GM12892 (cell line): Measurements from ENCODE around the gene NGEF.

ENCODE experiments used
- POLR2A ChIP-seq: IDR thresholded peaks from 2 replicates; pipeline ENCODE4 v1.6.1; 2011; ENCODE audit warnings: low read depth, low read length, control low read depth
- TAF1 ChIP-seq: IDR thresholded peaks from 2 replicates; pipeline ENCODE4 v1.6.1; 2011; ENCODE audit warnings: low read depth, mild to moderate bottlenecking, control low read depth, low read length, borderline replicate concordance

- no peak for TF ChIP-seq POLR2A
- no peak for TF ChIP-seq TAF1
Measured at GRCh38 chr2:232883116-232883721, 129.8 kb downstream of the NGEF start.
